Measurements from ENCODE around the gene MATN3. TPM values are rescaled to one million over a fixed set of nuclear protein-coding genes. Genes with fewer than 3 reads are reported as not detected.
A peak's percentile ranks its signal among the peaks of the same experiment; 100 is the strongest.

Gene MATN3
- total and polyA plus RNA-seq, 8 donors, result 0.53 to 7.0 (median 0.87) TPM; not detected in 3

DNA sequence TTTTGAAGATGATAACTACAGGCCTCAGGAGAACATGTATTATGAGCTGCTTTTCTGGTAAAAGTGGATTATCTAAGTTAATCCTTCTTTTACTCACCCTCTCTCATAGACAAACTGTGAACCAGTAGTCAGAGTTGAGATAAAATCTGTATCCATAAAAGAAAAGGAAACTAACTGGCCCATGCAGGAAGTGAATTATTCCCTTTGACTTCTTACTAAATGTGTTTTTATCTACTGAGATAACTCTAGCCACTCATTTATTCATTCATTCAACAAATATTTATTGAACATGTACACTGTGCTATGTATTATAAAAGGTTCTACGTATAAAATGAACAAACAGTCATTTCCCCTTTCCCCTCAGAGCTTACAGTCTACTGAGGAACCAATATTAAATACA is 32.5 kb downstream of the MATN3 start:
- WGBS, 5 donors, result 22 to 39% (median 33%) methylated on average over 1 of the region's 1 CpG
- DNase-seq, result peak in 1 of 2 donors; percentile 13
- no peaks in the 10 kb centered on the region for H3K9me3 ChIP-seq
- intact Hi-C loops (cut with DNase I; ENCODE audit: low total_unique reads), result no loop called here
- TF ChIP-seq POLR2AphosphoS5 (IDR thresholded peaks at IDR 0.05) (no peak), POLR2A (IDR thresholded peaks at IDR 0.05) (no peak), EP300 (IDR thresholded peaks at IDR 0.05) (no peak)
- TF ChIP-seq, protein P1, sequence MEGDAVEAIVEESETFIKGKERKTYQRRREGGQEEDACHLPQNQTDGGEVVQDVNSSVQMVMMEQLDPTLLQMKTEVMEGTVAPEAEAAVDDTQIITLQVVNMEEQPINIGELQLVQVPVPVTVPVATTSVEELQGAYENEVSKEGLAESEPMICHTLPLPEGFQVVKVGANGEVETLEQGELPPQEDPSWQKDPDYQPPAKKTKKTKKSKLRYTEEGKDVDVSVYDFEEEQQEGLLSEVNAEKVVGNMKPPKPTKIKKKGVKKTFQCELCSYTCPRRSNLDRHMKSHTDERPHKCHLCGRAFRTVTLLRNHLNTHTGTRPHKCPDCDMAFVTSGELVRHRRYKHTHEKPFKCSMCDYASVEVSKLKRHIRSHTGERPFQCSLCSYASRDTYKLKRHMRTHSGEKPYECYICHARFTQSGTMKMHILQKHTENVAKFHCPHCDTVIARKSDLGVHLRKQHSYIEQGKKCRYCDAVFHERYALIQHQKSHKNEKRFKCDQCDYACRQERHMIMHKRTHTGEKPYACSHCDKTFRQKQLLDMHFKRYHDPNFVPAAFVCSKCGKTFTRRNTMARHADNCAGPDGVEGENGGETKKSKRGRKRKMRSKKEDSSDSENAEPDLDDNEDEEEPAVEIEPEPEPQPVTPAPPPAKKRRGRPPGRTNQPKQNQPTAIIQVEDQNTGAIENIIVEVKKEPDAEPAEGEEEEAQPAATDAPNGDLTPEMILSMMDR (IDR thresholded peaks at IDR 0.05), result no peak
- no peak overlapping the region for H3K27ac ChIP-seq
- H3K36me3 ChIP-seq, result peaks cover 0 to 38% (median 30%) of the 10 kb centered on the region in 4 donors
- H3K27me3 ChIP-seq, result no peaks in the 10 kb centered on the region
- peaks cover 0 to 13% (median 0%) of the 10 kb centered on the region in 4 donors for H3K4me1 ChIP-seq
- H3K4me3 ChIP-seq, result no peak overlapping the region

DNA sequence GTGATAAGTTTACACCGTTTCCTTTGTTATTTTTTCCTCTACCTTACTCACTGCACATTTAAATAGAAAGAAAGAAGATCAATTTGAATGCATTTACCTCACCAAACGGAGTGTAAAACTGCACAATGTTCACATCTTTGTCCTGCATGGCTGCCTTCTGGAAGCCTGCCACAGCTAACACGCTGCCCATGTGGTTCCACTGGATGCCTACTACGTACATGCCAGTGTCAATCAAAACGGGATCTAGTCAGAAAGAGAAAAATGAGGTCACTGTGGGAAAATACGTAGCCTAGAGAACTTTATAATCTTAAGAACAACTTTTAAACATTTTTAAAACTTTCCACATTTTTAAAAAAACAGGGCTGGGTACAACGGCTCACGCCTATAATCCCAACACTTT is 39.0 kb downstream of the MATN3 start:
- no peak overlapping the region for H3K27ac ChIP-seq
- H3K4me1 ChIP-seq, result no peaks in the 10 kb centered on the region
- no peaks in the 10 kb centered on the region for H3K27me3 ChIP-seq
- no peak for DNase-seq
- TF ChIP-seq, protein P1 (IDR thresholded peaks at IDR 0.05), result no peak
- no peak for TF ChIP-seq POLR2AphosphoS5 (IDR thresholded peaks at IDR 0.05)
- no peak for TF ChIP-seq EP300 (IDR thresholded peaks at IDR 0.05)
- TF ChIP-seq POLR2A (IDR thresholded peaks at IDR 0.05), result no peak
- 87 to 91% (median 90%) methylated on average over 8 of the region's 8 CpGs for WGBS, 5 donors
- no peak overlapping the region for H3K4me3 ChIP-seq
- intact Hi-C loops (cut with DNase I; ENCODE audit: low total_unique reads), result no loop called here
- H3K9me3 ChIP-seq, result no peaks in the 10 kb centered on the region
- peaks cover 0 to 52% (median 44%) of the 10 kb centered on the region in 4 donors for H3K36me3 ChIP-seq

DNA sequence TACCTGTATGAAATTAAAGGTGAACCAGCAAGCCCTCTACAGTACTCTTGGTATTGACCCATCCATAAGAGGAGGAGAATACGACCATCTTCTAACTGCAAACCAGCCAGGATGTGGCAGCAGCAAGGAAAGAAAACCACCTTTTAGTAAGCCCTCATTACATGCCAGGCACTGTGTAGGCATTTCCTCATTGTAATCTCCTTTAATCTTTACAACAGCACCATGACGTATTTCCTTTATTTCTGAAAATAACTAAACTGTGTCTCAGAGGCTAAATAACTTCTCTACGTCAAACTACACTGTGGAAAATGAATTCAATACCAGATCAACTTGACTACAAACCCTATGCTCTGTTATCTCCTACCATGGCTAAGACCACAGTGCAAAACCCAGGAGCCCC is 40.8 kb downstream of the MATN3 start:
- no peak overlapping the region for H3K4me3 ChIP-seq
- H3K27ac ChIP-seq, result no peak overlapping the region
- peak in 1 of 2 donors; percentile 29 for DNase-seq
- 61 to 76% (median 66%) methylated on average over 3 of the region's 3 CpGs for WGBS, 5 donors
- TF ChIP-seq, protein P1 (IDR thresholded peaks at IDR 0.05), result no peak
- TF ChIP-seq POLR2A (IDR thresholded peaks at IDR 0.05), result no peak
- no peak for TF ChIP-seq POLR2AphosphoS5 (IDR thresholded peaks at IDR 0.05)
- TF ChIP-seq EP300 (IDR thresholded peaks at IDR 0.05), result no peak
- intact Hi-C loops (cut with DNase I; ENCODE audit: low total_unique reads), result no loop called here
- H3K27me3 ChIP-seq, result no peaks in the 10 kb centered on the region
- no peaks in the 10 kb centered on the region for H3K4me1 ChIP-seq
- peaks cover under 1 to 48% (median 38%) of the 10 kb centered on the region in 4 donors for H3K36me3 ChIP-seq
- H3K9me3 ChIP-seq, result no peaks in the 10 kb centered on the region

DNA sequence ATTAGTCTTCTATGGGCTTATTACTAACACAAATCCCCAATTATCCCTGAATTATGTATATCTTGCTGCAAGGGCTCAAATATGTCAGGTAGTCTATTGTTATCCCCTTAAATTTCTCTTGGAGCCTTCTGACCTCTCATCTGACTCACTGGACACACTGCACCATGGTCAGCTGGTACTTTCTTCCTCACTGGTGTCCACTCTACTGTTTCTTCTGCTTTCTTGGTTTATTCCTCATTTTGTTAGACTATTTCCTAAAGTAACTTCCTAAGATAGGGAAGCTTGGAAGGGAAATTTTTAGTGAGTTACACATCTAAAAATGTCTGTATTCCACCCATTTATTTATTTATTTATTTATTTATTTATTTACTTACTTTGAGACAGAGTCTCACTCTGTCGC is 49.1 kb downstream of the MATN3 start:
- H3K27ac ChIP-seq, result no peak overlapping the region
- no peaks in the 10 kb centered on the region for H3K27me3 ChIP-seq
- DNase-seq, result no peak
- peaks cover 9 to 36% (median 26%) of the 10 kb centered on the region in 4 donors for H3K36me3 ChIP-seq
- TF ChIP-seq POLR2AphosphoS5 (IDR thresholded peaks at IDR 0.05), result no peak
- TF ChIP-seq, protein P1 (IDR thresholded peaks at IDR 0.05), result no peak
- no peak for TF ChIP-seq EP300 (IDR thresholded peaks at IDR 0.05)
- no peak for TF ChIP-seq POLR2A (IDR thresholded peaks at IDR 0.05)
- WGBS, 5 donors, result 94 to 100% (median 100%) methylated on average over 1 of the region's 1 CpG
- intact Hi-C loops (cut with DNase I; ENCODE audit: low total_unique reads), result no loop called here
- H3K4me1 ChIP-seq, result no peaks in the 10 kb centered on the region
- peaks cover 0 to 3% (median 0%) of the 10 kb centered on the region in 4 donors for H3K9me3 ChIP-seq
- no peak overlapping the region for H3K4me3 ChIP-seq
